ENCODE measurements around the gene CHP2. TPM values are rescaled to one million over a fixed set of nuclear protein-coding genes. Genes with fewer than 3 reads are reported as not detected.

Gene CHP2
- total and polyA plus RNA-seq, 2 donors (not counting 3 experiments of a cell fraction or from before 2014, with no cell fraction given) = not detected

DNA sequence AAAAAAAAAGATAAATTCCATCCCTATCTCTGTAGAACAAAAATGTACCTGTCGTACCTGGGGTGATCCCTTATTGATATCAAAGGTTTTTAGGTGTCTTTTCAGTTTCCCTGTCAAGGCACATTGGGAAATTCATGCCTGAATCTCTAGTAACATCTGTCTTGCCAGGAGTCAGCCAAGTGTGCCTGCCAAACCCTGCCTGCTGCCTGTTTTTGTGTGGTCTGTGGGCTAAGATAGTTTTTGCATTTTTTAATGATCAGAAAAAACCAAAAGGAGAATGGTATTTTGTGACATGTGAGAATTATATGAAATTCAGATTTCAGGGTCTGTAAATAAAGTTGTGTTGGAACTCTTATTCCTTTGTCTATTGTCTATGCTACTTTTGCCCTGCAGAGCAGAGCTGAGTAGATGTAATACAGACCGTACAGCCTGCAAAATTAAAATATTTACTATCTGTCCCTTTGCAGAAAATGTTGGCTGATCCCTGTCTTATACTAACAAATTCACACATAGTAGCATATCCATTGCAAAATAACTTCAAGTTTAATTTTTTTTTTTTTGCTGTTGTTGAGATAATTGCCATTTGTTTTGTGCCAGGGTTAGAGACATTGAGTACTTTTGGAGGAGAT lies 13.0 kb upstream of the CHP2 start:
- no peaks in the 10 kb centered on the region for H3K27me3 ChIP-seq (ENCODE audit: control insufficient read depth in 2 of 2, insufficient read depth in 2 of 2, low read length in 2 of 2)
- H4K20me1 ChIP-seq (replicated peaks; ENCODE audit: control insufficient read depth, extremely low read depth, insufficient read depth, low read length) = no peaks in the 10 kb centered on the region
- H3K9me1 ChIP-seq (replicated peaks; ENCODE audit: control insufficient read depth, extremely low read depth, insufficient read depth, low read length) = no peaks in the 10 kb centered on the region
- no peak overlapping the region for H3K4me3 ChIP-seq (replicated peaks in 1 of 3; ENCODE audit: insufficient read depth in 1 of 3, low read depth in 1 of 3, low read length in 3 of 3)
- H3K9ac ChIP-seq (replicated peaks; ENCODE audit: extremely low read depth, insufficient read depth, low read length) = no peak overlapping the region
- no peak overlapping the region for H3K4me2 ChIP-seq (ENCODE audit: insufficient read depth, low read length)
- no peaks in the 10 kb centered on the region for H3K4me1 ChIP-seq (ENCODE audit: control insufficient read depth, extremely low read depth, insufficient read depth, low read length)
- no peak overlapping the region for H2AFZ ChIP-seq (ENCODE audit: low read depth, low read length)
- POLR2A ChIA-PET = no interaction called here
- no peak overlapping the region for H3K27ac ChIP-seq (ENCODE audit: insufficient read depth, low read depth, low read length)
- intact Hi-C loops (cut with micrococcal nuclease) = no loop called here
- H3K9me3 ChIP-seq (replicated peaks; ENCODE audit: control insufficient read depth, insufficient read depth, low read length) = no peaks in the 10 kb centered on the region
- FAIRE-seq (no peak), DNase-seq (ENCODE audit: low read depth, low spot score) (no peak)
- dilution Hi-C loops (cut with MboI; ENCODE audit: extremely low pct_ligation_motif_present, low sequenced_read_pairs) = no loop called here
- BruUV-seq (replicated peaks) = no TSS peak
- no peaks in the 10 kb centered on the region for H3K36me3 ChIP-seq (ENCODE audit: control insufficient read depth in 2 of 2, extremely low read depth in 1 of 2, insufficient read depth in 2 of 2, low read length in 2 of 2)
- CTCF ChIA-PET = no interaction called here
- no peaks in the 10 kb centered on the region for H3K79me2 ChIP-seq (ENCODE audit: control insufficient read depth, insufficient read depth, low read length)
- no peak for TF ChIP-seq GATA2 (IDR thresholded peaks at IDR 0.05; ENCODE audit: insufficient read depth, insufficient read length, low read depth, low read length)

DNA sequence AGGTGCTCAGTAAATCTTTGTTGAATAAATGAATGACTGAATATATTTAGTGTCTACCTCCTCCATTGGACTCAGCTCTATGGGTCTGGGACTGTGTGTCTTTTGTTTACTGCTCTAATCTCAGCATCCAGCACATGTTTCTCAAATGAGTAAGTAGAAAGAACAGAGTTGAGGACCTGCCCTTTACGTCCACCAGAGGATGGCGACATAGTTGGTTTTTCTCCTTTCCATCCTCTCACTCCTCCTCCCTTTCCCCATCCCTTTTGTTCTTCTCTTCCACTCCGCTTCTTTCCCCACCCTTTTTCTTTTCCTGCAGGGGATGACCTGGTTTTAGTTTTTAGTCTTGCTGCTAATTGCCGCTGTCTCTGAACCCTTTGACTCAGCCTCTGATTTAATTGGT lies 12.1 kb upstream of the CHP2 start:
- intact Hi-C loops (cut with micrococcal nuclease) = no loop called here
- Histone ChIP-seq H2AFZ (ENCODE audit: low read depth, low read length) (no peak overlapping the region), H4K20me1 (replicated peaks; ENCODE audit: control insufficient read depth, extremely low read depth, insufficient read depth, low read length) (no peaks in the 10 kb centered on the region), H3K4me1 (ENCODE audit: control insufficient read depth, extremely low read depth, insufficient read depth, low read length) (no peaks in the 10 kb centered on the region), H3K4me2 (ENCODE audit: insufficient read depth, low read length) (no peak overlapping the region), H3K27me3 (ENCODE audit: control insufficient read depth in 2 of 2, insufficient read depth in 2 of 2, low read length in 2 of 2) (no peaks in the 10 kb centered on the region), H3K4me3 (replicated peaks in 1 of 3; ENCODE audit: insufficient read depth in 1 of 3, low read depth in 1 of 3, low read length in 3 of 3) (no peak overlapping the region), H3K36me3 (ENCODE audit: control insufficient read depth in 2 of 2, extremely low read depth in 1 of 2, insufficient read depth in 2 of 2, low read length in 2 of 2) (no peaks in the 10 kb centered on the region), H3K9ac (replicated peaks; ENCODE audit: extremely low read depth, insufficient read depth, low read length) (no peak overlapping the region), H3K79me2 (ENCODE audit: control insufficient read depth, insufficient read depth, low read length) (no peaks in the 10 kb centered on the region), H3K27ac (ENCODE audit: insufficient read depth, low read depth, low read length) (no peak overlapping the region), H3K9me1 (replicated peaks; ENCODE audit: control insufficient read depth, extremely low read depth, insufficient read depth, low read length) (no peaks in the 10 kb centered on the region), H3K9me3 (replicated peaks; ENCODE audit: control insufficient read depth, insufficient read depth, low read length) (no peaks in the 10 kb centered on the region)
- DNase-seq (ENCODE audit: low read depth, low spot score) (no peak), FAIRE-seq (no peak)
- ChIA-PET CTCF (no interaction called here), POLR2A (no interaction called here)
- no TSS peak for BruUV-seq (replicated peaks)
- TF ChIP-seq GATA2 (IDR thresholded peaks at IDR 0.05; ENCODE audit: insufficient read depth, insufficient read length, low read depth, low read length) (no peak), POLR2A (IDR thresholded peaks at IDR 0.05; ENCODE audit: low read depth, low read length) (no peak)
- TF ChIP-seq, protein P1, sequence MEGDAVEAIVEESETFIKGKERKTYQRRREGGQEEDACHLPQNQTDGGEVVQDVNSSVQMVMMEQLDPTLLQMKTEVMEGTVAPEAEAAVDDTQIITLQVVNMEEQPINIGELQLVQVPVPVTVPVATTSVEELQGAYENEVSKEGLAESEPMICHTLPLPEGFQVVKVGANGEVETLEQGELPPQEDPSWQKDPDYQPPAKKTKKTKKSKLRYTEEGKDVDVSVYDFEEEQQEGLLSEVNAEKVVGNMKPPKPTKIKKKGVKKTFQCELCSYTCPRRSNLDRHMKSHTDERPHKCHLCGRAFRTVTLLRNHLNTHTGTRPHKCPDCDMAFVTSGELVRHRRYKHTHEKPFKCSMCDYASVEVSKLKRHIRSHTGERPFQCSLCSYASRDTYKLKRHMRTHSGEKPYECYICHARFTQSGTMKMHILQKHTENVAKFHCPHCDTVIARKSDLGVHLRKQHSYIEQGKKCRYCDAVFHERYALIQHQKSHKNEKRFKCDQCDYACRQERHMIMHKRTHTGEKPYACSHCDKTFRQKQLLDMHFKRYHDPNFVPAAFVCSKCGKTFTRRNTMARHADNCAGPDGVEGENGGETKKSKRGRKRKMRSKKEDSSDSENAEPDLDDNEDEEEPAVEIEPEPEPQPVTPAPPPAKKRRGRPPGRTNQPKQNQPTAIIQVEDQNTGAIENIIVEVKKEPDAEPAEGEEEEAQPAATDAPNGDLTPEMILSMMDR (IDR thresholded peaks at IDR 0.05; ENCODE audit: extremely low read depth in 1 of 2, insufficient read depth in 1 of 2, low read depth in 1 of 2, low read length in 2 of 2) = no peak
- dilution Hi-C loops (cut with MboI; ENCODE audit: extremely low pct_ligation_motif_present, low sequenced_read_pairs) = no loop called here

Measured in endothelial cell of umbilical vein (primary cell).